CD4-positive, alpha-beta T cell (primary cell): Measurements from ENCODE around the gene SERPINA10. TPM values are rescaled to one million over a fixed set of nuclear protein-coding genes. Genes with fewer than 3 reads are reported as not detected.

ENCODE experiments used
- ATAC-seq: fragments of 200-7000 bp; cut with Tn5 transposase; one replicate; pipeline ENCODE4 v1.10.0; 2022; ENCODE audit warnings: mild to moderate bottlenecking; ENCODE audit not compliant: poor library complexity
- CTCF ChIA-PET: fragments of 350-600 bp; sonication (Branson Sonifier 250); formaldehyde crosslinking; loops from one replicate; lab custom pipeline; 2021; ENCODE audit warnings: antibody characterized with exemption, inconsistent platforms; lab: Charles Lee
- POLR2A ChIA-PET: fragments of 350-600 bp; sonication (Branson Sonifier 250); formaldehyde crosslinking; loops from one replicate; lab custom pipeline; 2021; ENCODE audit warnings: antibody characterized with exemption, inconsistent platforms; lab: Charles Lee
- DNase-seq, 14 experiments: peaks; one replicate each; pipeline ENCODE4 v3.0.0-alpha.2; 2013 to 2020; ENCODE audit warnings: mixed read lengths in 2 of 14
- H3K27ac ChIP-seq, 2 donors: one replicate each; pipeline versions ENCODE4 v1.5.1 to v1.7.0; 2013; ENCODE audit warnings: low read length in 2 of 2, low read depth in 1 of 2, mild to moderate bottlenecking in 1 of 2
- H3K27me3 ChIP-seq, 2 experiments: 1 replicate in 1 of 2; 2 replicates in 1 of 2; pipeline versions ENCODE4 v1.6.1 to v1.7.0; 2013; ENCODE audit warnings: low read length in 2 of 2, control low read depth in 1 of 2, mild to moderate bottlenecking in 1 of 2, moderate library complexity in 1 of 2; ENCODE audit not compliant: insufficient read depth in 2 of 2, control insufficient read depth in 1 of 2
- H3K36me3 ChIP-seq: one replicate; pipeline ENCODE4 v1.6.1; 2013; ENCODE audit warnings: low read length, control low read depth; ENCODE audit not compliant: insufficient read depth
- H3K4me1 ChIP-seq: one replicate; pipeline ENCODE4 v1.6.1; 2013; ENCODE audit warnings: low read length, control low read depth; ENCODE audit not compliant: insufficient read depth
- H3K4me3 ChIP-seq: one replicate; pipeline ENCODE4 v1.5.1; 2013; ENCODE audit warnings: mild to moderate bottlenecking, low read length, moderate library complexity
- H3K9me3 ChIP-seq, 2 experiments: 1 replicate in 1 of 2; 2 replicates in 1 of 2; pipeline versions ENCODE4 v1.6.1 to v1.7.0; 2013; ENCODE audit warnings: low read length in 2 of 2, mild to moderate bottlenecking in 2 of 2, control low read depth in 1 of 2, moderate library complexity in 1 of 2; ENCODE audit not compliant: control insufficient read depth in 1 of 2, insufficient read depth in 1 of 2
- H3K27ac Mint-ChIP-seq: one replicate; pipeline ENCODE4 v1.8.0; 2020; ENCODE audit warnings: mixed read lengths
- H3K27me3 Mint-ChIP-seq: one replicate; pipeline ENCODE4 v1.8.0; 2021; ENCODE audit warnings: mixed read lengths
- H3K36me3 Mint-ChIP-seq: one replicate; pipeline ENCODE4 v1.8.0; 2021; ENCODE audit warnings: low read depth, mixed read lengths
- H3K4me1 Mint-ChIP-seq: one replicate; pipeline ENCODE4 v1.8.0; 2021; ENCODE audit warnings: low read depth, mixed read lengths
- H3K4me3 Mint-ChIP-seq: one replicate; pipeline ENCODE4 v1.8.0; 2020; ENCODE audit warnings: mild to moderate bottlenecking, mixed read lengths
- H3K9me3 Mint-ChIP-seq: one replicate; pipeline ENCODE4 v1.8.0; 2020; ENCODE audit warnings: mixed read lengths
- intact Hi-C, 2 experiments: fragments of 100-400 bp; cut with DNase I in 1 of 2; cut with micrococcal nuclease in 1 of 2; formaldehyde crosslinking; loops; one replicate each; pipeline versions ENCODE4 v1.15.1 to v1.9.0; 2023 to 2025; cut with DNase I, micrococcal nuclease
- total RNA-seq, 174 experiments: library from RNA in 2 of 174; stranded (reverse) in 2 of 174; gene quantifications; one replicate each; pipeline ENCODE4 v1.2.3 and lab custom pipeline; 2021 to 2026
- TF ChIP-seq, protein P1 (sequence below): fragments of 200-600 bp; IDR thresholded peaks from one replicate; pipeline ENCODE4 v1.8.0; 2022; ENCODE audit warnings: antibody characterized with exemption, mild to moderate bottlenecking

The SERPINA10 gene
- total RNA-seq, 2 experiments from 2014 or later: not detected

DNA sequence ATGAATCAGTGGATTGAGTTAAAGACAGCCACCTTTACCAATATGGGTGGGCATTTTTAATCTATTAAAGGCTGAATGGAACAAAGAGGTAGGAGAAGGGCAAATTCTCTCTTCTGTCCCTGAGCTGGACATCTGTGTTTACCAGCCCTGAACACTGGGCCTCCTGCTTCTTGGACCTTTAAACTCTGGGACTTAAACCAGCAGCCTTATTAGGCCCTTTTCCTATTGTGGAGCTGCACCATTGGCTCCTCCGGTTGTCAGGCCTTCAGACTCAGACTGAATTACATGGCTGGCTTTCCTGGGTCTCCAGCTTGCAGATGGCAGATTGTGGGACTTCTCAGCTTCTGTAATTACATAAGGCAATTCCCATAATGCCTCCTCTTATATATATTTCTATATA, 23.6 kb upstream of the SERPINA10 start:
- Mint-ChIP-seq H3K27me3 (peaks cover 3% of the 10 kb centered on the region), H3K27ac (no peak overlapping the region), H3K9me3 (peaks cover 2% of the 10 kb centered on the region), H3K36me3 (no peaks in the 10 kb centered on the region), H3K4me3 (no peak overlapping the region), H3K4me1 (no peaks in the 10 kb centered on the region)
- CTCF ChIA-PET: no interaction called here
- no peaks in the 10 kb centered on the region for H3K36me3 ChIP-seq
- H3K4me1 ChIP-seq: no peaks in the 10 kb centered on the region
- H3K9me3 ChIP-seq: peaks cover 0 to 6% of the 10 kb centered on the region in 2 experiments
- intact Hi-C loops: no loop called here
- POLR2A ChIA-PET: no interaction called here
- TF ChIP-seq, protein P1, sequence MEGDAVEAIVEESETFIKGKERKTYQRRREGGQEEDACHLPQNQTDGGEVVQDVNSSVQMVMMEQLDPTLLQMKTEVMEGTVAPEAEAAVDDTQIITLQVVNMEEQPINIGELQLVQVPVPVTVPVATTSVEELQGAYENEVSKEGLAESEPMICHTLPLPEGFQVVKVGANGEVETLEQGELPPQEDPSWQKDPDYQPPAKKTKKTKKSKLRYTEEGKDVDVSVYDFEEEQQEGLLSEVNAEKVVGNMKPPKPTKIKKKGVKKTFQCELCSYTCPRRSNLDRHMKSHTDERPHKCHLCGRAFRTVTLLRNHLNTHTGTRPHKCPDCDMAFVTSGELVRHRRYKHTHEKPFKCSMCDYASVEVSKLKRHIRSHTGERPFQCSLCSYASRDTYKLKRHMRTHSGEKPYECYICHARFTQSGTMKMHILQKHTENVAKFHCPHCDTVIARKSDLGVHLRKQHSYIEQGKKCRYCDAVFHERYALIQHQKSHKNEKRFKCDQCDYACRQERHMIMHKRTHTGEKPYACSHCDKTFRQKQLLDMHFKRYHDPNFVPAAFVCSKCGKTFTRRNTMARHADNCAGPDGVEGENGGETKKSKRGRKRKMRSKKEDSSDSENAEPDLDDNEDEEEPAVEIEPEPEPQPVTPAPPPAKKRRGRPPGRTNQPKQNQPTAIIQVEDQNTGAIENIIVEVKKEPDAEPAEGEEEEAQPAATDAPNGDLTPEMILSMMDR: no peak
- ATAC-seq: no peak
- DNase-seq: no peak
- peaks cover 0 to 2% of the 10 kb centered on the region in 2 experiments for H3K27me3 ChIP-seq
- H3K27ac ChIP-seq: no peak overlapping the region
- no peak overlapping the region for H3K4me3 ChIP-seq

DNA sequence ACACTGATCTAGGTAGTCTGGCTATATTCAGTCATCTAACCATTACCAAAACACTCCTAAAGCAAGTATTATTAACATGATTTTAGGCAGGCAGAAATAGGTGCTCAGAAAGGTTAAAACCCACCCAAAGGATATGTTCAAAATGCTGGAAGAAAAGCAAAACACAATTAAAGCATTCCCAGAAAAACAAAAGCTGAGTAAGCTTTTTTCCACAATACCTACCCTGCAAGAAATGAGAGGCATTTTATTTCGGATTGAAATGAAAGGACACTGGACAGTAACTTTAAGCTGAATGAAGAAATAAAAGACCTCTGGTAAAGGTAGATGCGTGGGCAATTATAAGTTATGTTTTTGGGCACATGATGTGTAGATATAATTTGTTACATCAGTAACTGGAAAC, 21.8 kb upstream of the SERPINA10 start:
- intact Hi-C loops: no loop called here
- TF ChIP-seq, protein P1: no peak
- no peaks in the 10 kb centered on the region for H3K36me3 ChIP-seq
- DNase-seq (no peak), ATAC-seq (no peak)
- peaks cover 0 to 2% of the 10 kb centered on the region in 2 experiments for H3K27me3 ChIP-seq
- CTCF ChIA-PET: no interaction called here
- peaks cover 3% of the 10 kb centered on the region for H3K27me3 Mint-ChIP-seq
- no peak overlapping the region for H3K4me3 ChIP-seq
- no peaks in the 10 kb centered on the region for H3K36me3 Mint-ChIP-seq
- H3K4me1 ChIP-seq: no peaks in the 10 kb centered on the region
- peaks cover 2% of the 10 kb centered on the region for H3K9me3 Mint-ChIP-seq
- no peaks in the 10 kb centered on the region for H3K4me1 Mint-ChIP-seq
- H3K4me3 Mint-ChIP-seq: no peak overlapping the region
- H3K9me3 ChIP-seq: peaks cover 0 to 10% of the 10 kb centered on the region in 2 experiments
- POLR2A ChIA-PET: no interaction called here
- no peak overlapping the region for H3K27ac ChIP-seq
- no peak overlapping the region for H3K27ac Mint-ChIP-seq

DNA sequence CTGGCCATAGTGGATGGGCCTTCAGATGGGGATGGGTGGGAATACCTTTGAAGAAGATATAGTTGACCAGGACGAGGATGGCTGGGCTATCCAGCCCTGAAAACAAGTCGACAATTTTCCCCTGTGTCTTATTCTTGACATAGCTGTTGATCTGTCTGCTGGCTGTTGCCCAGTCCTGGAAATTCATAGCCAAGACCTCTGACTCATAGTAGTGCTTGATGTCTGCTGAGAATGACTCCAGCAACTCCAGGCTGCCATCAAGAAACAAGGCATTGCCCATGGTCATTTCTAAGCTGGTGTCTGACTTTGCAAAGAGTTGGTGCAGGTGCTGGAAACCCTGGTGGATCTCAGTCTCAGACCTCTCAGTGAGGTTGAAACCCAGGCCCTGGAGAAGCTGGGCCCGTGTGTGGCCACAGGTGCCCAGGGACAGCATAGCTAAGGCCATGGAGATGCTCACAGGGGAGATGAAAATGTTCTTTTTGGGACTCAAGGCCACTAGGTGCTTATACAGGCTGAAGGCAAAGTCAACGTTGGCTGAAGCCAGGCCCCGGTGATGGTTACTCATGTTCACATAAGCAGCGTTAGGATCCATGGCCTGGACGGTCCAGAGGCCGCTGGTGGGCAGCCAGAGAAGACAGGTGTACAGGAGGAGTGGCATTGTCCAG, 21.1 kb upstream of the SERPINA10 start:
- H3K4me3 Mint-ChIP-seq: no peak overlapping the region
- no peak overlapping the region for H3K27ac ChIP-seq
- no peaks in the 10 kb centered on the region for H3K4me1 ChIP-seq
- H3K27me3 ChIP-seq: peaks cover 0 to 2% of the 10 kb centered on the region in 2 experiments
- no peak overlapping the region for H3K4me3 ChIP-seq
- no peak for DNase-seq
- peaks cover 2% of the 10 kb centered on the region for H3K9me3 Mint-ChIP-seq
- ChIA-PET POLR2A (no interaction called here), CTCF (no interaction called here)
- no peak overlapping the region for H3K27ac Mint-ChIP-seq
- no peaks in the 10 kb centered on the region for H3K36me3 ChIP-seq
- H3K36me3 Mint-ChIP-seq: no peaks in the 10 kb centered on the region
- intact Hi-C loops: no loop called here
- TF ChIP-seq, protein P1: no peak
- H3K27me3 Mint-ChIP-seq: peaks cover 6% of the 10 kb centered on the region
- ATAC-seq: no peak
- peaks cover 0 to 14% of the 10 kb centered on the region in 2 experiments for H3K9me3 ChIP-seq
- no peaks in the 10 kb centered on the region for H3K4me1 Mint-ChIP-seq
